ENCODE measurements around the gene EGLN2.

EGLN2 gene

GRCh38 chr19:40801426-40802299, 2.7 kb downstream of the EGLN2 start (continued):
- TF ChIP-seq ZFP69B (tag by site-specific recombination; IDR thresholded peaks at IDR 0.05) (no peak), MEIS1 (CRISPR knock-in tag; IDR thresholded peaks at IDR 0.05; ENCODE audit: borderline replicate concordance) (no peak), ZNF621 (tag by site-specific recombination; IDR thresholded peaks at IDR 0.05) (no peak), HOXD13 (CRISPR knock-in tag; IDR thresholded peaks at IDR 0.05; ENCODE audit: borderline replicate concordance) (no peak), PRDM2 (tag by site-specific recombination; IDR thresholded peaks at IDR 0.05; ENCODE audit: borderline replicate concordance) (no peak), ZNF626 (tag by site-specific recombination; IDR thresholded peaks at IDR 0.05) (no peak), ZNF837 (tag by site-specific recombination; IDR thresholded peaks at IDR 0.05) (no peak), ZNF155 (tag by site-specific recombination; IDR thresholded peaks at IDR 0.05) (no peak), ZNF16 (tag by site-specific recombination; IDR thresholded peaks at IDR 0.05; ENCODE audit: low read depth) (no peak), TRIM28 (IDR thresholded peaks at IDR 0.05; ENCODE audit: borderline replicate concordance, low read length) (no peak), ZNF670 (tag by site-specific recombination; IDR thresholded peaks at IDR 0.05; ENCODE audit: low read depth) (no peak), ZNF768 (tag by site-specific recombination; IDR thresholded peaks at IDR 0.05) (no peak), ZNF623 (tag by site-specific recombination; IDR thresholded peaks at IDR 0.05) (no peak), ZNF19 (tag by site-specific recombination; IDR thresholded peaks at IDR 0.05; ENCODE audit: low read depth) (no peak), PRDM6 (tag by site-specific recombination; IDR thresholded peaks at IDR 0.05) (no peak), KLF7 (tag by site-specific recombination; IDR thresholded peaks at IDR 0.05; ENCODE audit: borderline replicate concordance) (no peak), ZNF350 (tag by site-specific recombination; IDR thresholded peaks at IDR 0.05) (no peak), ZNF214 (tag by site-specific recombination; IDR thresholded peaks at IDR 0.05; ENCODE audit: borderline replicate concordance) (no peak), HOXA7 (CRISPR knock-in tag; IDR thresholded peaks at IDR 0.05; ENCODE audit: borderline replicate concordance) (no peak)
- TF ChIP-seq, protein P1, sequence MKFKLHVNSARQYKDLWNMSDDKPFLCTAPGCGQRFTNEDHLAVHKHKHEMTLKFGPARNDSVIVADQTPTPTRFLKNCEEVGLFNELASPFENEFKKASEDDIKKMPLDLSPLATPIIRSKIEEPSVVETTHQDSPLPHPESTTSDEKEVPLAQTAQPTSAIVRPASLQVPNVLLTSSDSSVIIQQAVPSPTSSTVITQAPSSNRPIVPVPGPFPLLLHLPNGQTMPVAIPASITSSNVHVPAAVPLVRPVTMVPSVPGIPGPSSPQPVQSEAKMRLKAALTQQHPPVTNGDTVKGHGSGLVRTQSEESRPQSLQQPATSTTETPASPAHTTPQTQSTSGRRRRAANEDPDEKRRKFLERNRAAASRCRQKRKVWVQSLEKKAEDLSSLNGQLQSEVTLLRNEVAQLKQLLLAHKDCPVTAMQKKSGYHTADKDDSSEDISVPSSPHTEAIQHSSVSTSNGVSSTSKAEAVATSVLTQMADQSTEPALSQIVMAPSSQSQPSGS (tag by site-specific recombination; IDR thresholded peaks at IDR 0.05; ENCODE audit: low read depth): no peak
- TF ChIP-seq, protein P2, sequence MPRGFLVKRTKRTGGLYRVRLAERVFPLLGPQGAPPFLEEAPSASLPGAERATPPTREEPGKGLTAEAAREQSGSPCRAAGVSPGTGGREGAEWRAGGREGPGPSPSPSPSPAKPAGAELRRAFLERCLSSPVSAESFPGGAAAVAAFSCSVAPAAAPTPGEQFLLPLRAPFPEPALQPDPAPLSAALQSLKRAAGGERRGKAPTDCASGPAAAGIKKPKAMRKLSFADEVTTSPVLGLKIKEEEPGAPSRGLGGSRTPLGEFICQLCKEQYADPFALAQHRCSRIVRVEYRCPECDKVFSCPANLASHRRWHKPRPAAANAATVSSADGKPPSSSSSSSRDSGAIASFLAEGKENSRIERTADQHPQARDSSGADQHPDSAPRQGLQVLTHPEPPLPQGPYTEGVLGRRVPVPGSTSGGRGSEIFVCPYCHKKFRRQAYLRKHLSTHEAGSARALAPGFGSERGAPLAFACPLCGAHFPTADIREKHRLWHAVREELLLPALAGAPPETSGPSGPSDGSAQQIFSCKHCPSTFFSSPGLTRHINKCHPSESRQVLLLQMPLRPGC (tag by site-specific recombination; IDR thresholded peaks at IDR 0.05): no peak
- TF ChIP-seq, protein P3, sequence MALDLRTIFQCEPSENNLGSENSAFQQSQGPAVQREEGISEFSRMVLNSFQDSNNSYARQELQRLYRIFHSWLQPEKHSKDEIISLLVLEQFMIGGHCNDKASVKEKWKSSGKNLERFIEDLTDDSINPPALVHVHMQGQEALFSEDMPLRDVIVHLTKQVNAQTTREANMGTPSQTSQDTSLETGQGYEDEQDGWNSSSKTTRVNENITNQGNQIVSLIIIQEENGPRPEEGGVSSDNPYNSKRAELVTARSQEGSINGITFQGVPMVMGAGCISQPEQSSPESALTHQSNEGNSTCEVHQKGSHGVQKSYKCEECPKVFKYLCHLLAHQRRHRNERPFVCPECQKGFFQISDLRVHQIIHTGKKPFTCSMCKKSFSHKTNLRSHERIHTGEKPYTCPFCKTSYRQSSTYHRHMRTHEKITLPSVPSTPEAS (tag by site-specific recombination; IDR thresholded peaks at IDR 0.05): no peak
- TF ChIP-seq, protein P4, sequence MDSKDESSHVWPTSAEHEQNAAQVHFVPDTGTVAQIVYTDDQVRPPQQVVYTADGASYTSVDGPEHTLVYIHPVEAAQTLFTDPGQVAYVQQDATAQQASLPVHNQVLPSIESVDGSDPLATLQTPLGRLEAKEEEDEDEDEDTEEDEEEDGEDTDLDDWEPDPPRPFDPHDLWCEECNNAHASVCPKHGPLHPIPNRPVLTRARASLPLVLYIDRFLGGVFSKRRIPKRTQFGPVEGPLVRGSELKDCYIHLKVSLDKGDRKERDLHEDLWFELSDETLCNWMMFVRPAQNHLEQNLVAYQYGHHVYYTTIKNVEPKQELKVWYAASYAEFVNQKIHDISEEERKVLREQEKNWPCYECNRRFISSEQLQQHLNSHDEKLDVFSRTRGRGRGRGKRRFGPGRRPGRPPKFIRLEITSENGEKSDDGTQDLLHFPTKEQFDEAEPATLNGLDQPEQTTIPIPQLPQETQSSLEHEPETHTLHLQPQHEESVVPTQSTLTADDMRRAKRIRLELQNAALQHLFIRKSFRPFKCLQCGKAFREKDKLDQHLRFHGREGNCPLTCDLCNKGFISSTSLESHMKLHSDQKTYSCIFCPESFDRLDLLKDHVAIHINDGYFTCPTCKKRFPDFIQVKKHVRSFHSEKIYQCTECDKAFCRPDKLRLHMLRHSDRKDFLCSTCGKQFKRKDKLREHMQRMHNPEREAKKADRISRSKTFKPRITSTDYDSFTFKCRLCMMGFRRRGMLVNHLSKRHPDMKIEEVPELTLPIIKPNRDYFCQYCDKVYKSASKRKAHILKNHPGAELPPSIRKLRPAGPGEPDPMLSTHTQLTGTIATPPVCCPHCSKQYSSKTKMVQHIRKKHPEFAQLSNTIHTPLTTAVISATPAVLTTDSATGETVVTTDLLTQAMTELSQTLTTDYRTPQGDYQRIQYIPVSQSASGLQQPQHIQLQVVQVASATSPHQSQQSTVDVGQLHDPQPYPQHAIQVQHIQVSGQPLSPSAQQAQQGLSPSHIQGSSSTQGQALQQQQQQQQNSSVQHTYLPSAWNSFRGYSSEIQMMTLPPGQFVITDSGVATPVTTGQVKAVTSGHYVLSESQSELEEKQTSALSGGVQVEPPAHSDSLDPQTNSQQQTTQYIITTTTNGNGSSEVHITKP (tag by site-specific recombination; IDR thresholded peaks at IDR 0.05): no peak
